HG03196 (cell line): ENCODE measurements around the gene CCR2.
"Not testable (repeated sequence)": the region's sequence is repeated elsewhere in the genome, so short reads cannot be mapped to it uniquely, and the experiment has no call there.

Experiments used
- ATAC-seq: cut with Tn5 transposase; IDR thresholded peaks from one replicate; pipeline ENCODE4 v1.9.1; 2021; ENCODE audit not compliant: unreplicated experiment

The CCR2 gene

GRCh38 chr3:46375814-46376213 is 21.9 kb downstream of the CCR2 start:
- ATAC-seq = no peak

DNA sequence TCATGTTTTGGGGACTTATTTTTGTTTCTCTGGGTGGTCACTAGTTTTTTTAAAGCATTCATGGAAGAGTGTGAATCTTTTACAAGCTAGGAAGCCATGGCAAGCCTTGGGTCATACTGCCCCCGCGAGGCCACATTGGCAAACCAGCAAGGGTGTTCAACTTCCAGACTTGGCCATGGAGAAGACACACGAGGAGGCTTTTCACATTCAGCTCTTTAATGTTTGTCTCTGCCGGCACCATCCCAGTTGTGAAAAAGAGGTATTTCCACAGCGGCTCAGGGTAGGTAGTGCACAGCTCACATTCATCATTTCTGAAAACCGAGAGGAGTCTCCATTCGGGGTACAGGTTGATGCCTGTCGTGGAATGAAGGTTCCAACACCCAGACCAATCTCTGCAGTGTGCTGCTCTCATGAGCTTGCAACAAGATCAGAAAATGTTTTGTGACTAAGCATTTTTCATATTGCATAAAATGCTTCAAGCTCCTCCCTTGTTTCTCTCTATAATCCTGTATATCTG is 24.6 kb downstream of the CCR2 start:
- ATAC-seq = no peak

- ATAC-seq = no peak
Measured at GRCh38 chr3:46380471-46381221, 26.7 kb downstream of the CCR2 start.

GRCh38 chr3:46381625-46382024 is 27.7 kb downstream of the CCR2 start:
- no peak for ATAC-seq

DNA sequence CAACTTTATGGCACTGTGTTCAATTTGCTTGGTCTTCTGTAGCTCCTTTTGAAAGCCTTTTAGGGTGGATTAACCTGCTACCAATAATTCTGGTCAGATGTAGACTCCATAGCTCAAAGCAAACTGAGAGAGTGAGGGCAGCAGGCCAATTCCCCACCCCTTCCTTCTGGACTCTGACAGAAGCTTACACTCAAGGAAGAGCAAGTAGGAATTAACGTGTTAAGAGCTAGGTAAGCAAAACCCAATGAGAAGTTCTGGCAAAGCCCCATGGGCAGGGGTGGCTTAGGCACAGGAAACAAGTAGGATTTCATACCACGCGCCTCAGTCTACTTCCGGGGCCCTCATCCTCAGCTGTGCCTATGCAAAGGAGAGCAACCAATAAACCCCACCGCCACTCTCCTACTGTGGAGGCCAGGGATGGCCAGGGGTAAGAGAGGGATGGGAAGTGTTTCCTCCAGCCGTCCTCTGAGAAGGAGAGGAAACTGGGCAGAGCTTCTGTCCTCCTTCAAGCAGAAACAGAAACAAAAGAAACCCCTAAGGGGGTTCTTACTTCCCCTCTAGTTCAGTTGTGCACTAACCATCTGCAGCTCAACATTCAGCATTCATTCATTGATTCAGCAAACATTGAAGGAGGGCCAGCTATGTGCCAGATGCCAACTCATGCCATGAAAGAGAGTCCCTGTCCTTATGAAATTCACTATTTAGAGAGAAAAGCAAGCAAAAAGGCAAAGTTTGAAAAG is 29.5 kb downstream of the CCR2 start:
- no peak for ATAC-seq

DNA sequence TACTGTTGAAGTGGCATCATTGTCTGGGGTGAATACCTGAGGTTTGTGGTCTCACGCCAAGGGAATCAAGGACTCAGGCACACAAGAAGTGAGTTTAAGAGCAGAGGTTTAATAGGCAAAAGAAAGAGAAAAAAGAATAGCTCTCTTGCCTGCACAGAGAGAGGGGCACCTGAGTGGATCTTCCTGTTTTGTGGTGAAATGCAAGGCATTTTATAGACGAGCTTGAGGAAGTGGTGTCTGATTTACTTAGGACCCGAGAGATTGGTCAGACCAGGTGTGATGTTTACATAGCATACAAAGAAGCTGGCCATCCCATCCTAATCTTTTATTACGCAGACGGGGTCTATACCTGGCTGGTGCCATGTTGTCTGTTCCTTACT is 30.0 kb downstream of the CCR2 start:
- ATAC-seq = no peak

- no peak for ATAC-seq
Measured at GRCh38 chr3:46386205-46386604, 32.3 kb downstream of the CCR2 start.

DNA sequence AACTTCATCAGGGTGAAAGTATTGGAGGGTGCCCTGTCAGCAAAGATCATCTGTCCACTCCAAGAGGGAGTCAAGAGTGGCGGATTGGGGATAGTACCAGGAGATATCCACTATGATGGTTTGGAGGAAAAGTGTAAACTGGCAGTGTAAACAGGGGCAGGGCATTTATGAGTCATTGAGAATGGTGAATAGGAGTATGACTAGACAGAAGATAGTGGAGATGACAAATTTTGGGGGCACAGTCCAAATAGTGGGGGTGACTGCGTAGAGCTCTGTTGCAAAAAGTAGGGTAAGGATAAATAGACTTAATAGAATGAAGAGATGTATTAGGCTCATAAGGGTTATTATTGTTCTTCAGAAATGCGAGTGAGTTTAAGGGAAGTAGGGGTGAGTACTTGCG is 34.9 kb downstream of the CCR2 start:
- not testable (repeated sequence) for ATAC-seq

DNA sequence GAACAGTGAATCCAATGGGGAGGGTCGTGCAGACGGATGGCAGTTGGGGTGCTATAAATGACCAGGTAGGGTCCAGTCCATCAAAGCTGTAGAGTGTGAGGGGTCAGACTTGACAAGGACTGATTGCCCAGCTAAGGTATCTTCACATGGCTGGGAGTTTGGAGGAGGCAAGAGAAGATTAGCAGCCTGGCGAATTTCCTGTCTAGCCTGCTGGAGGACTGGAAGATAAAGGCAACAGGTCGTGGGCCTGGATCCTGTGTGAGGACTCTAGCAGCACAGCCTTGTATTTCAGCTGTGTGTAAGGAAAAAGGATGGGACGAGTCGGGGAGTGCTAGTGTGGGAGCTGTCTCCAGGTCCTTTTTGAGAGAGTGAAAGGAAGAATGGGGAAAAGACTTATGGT is 35.4 kb downstream of the CCR2 start:
- no peak for ATAC-seq

- ATAC-seq = not testable (repeated sequence)
Measured at GRCh38 chr3:46391526-46391925, 37.6 kb downstream of the CCR2 start.

- no peak for ATAC-seq
Measured at GRCh38 chr3:46393011-46393410, 39.1 kb downstream of the CCR2 start.

GRCh38 chr3:46393554-46394434 is 39.9 kb downstream of the CCR2 start:
- no peak for ATAC-seq

- ATAC-seq = no peak
Measured at GRCh38 chr3:46395210-46395661, 41.3 kb downstream of the CCR2 start.

- no peak for ATAC-seq
Measured at GRCh38 chr3:46395766-46396530, 42.0 kb downstream of the CCR2 start.

- ATAC-seq = no peak
Measured at GRCh38 chr3:46397111-46397510, 43.2 kb downstream of the CCR2 start.

DNA sequence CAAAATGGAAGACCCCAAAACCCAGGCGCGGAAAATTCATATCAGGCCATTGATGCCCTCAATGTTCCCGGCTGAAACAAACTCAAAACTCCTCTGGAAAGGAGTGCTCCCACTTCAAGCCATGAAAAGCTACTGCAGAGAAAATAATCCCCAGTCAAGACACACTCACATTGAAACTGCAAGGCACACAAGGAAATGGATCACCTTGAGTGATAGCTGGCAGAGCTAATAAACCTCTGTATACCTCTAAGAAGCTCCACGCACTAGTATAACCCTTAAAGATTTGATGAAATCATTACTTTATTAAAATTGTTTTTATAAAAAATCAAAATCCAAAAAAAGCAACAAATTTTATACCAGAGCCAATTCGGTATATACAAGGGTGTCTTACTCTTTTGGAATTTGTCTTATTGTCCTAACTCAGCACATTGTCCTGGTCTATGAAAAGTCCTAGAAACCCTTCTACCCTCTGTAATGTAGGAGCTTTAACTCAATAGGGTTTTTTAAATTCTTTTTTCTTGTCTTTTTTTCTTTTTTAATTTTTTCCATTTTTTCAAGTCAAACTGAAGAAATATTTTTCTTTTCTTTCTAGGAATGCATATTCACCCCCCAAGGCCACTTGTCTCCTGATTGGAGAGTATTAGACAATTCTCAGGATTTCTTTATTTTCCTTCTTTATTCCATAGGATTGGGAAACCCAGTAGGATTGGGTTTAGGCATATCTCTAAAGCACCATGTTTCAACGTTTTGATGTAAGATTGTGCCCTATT is 44.5 kb downstream of the CCR2 start:
- no peak for ATAC-seq

DNA sequence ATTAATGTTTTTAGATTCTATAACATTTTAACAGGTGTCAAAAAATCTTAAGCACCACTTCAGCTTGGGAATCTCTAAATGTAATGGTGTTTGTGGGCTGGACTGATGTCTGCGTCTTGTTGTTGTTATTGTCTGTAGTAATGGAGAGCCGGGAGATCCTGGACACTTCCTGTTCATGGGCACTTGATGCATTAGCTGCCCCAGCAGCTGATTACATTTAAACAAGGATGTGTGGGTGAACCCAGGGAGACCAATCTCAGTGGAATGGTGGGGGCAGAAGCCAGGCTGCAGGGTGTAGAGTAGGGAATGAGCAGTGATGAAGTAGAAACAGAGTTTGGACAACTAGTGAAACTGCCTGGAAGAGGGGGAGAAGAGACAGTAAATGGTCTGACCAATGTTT is 45.2 kb downstream of the CCR2 start:
- no peak for ATAC-seq

- ATAC-seq = no peak
Measured at GRCh38 chr3:46399557-46399956, 45.6 kb downstream of the CCR2 start.

DNA sequence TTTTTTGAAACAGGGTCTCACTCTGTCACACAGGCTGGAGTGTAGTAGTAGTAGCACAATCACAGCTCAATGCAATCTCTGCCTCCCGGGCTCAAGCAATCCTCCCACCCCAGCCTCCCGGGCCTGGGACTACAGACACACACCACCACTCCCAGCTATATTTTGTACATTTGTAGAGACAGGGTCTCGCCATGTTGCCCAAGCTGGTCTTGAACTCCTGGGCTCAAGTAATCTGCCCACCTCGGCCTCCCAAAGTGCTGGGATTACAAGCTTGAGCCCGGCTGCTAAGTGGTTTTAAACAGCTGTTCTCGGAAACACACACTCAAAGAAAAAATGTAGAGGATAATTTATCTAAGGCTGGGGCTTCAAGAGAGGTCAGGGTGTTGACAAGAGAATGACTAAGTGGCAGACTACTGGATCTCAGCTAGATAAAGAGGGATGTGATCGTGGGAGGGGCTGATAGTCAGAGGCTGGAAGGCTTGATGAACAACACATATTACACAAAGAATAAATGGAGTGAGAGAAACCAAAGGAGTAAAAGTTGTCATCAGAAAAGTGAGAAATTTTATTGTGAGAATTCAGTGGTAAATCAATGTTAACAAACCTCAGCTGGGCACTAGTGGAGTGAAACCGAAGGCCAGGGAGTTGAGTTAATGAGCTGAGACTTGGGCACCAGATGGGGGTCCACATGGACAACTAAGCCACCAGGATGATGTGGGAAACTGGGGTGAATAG is 46.3 kb downstream of the CCR2 start:
- no peak for ATAC-seq
